Measurements from ENCODE around the gene CCNT1. TPM values are rescaled to one million over a fixed set of nuclear protein-coding genes. Genes with fewer than 3 reads are reported as not detected.

CCNT1 gene
- total and polyA plus RNA-seq, 2 experiments from 2014 or later: 12.8 to 33.6 TPM

DNA sequence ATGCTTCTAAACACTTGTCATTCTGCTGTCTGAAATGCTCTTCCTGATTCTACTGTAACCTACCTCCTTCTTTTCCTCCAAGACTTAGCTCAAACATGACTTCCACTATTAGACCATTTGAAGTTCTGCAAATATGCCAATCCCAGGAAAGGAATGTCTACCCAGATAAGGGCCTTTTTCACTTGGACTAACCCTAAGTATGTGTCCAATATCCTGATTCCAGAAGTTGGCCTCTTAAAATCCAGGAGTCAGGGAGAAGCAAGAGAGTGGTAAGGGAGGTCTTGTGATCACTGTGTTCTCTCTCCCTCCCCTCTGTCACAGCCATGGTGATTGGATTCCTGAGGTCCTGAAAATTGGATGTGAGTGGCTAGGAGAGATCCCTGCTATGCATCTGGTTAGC, 42.2 kb upstream of the CCNT1 start:
- H3F3A ChIP-seq (replicated peaks; ENCODE audit: low read depth): no peaks in the 10 kb centered on the region
- no peaks in the 10 kb centered on the region for H4K20me1 ChIP-seq (replicated peaks; ENCODE audit: insufficient read depth)
- peaks cover 2% of the 10 kb centered on the region for H3K27me3 Mint-ChIP-seq (ENCODE audit: insufficient read depth, low read depth, poor library complexity)
- no peak overlapping the region for H3K4me3 Mint-ChIP-seq
- no peaks in the 10 kb centered on the region for H3K27me3 ChIP-seq (ENCODE audit: insufficient read depth)
- no peak overlapping the region for H3K4me2 ChIP-seq
- DNase-seq (ENCODE audit: low spot score) (no peak), ATAC-seq (no peak)
- H3K4me1 Mint-ChIP-seq: no peaks in the 10 kb centered on the region
- no peaks in the 10 kb centered on the region; the same call in 2 of the 3 replicates for H3K9me3 Mint-ChIP-seq
- no peaks in the 10 kb centered on the region for H3K36me3 Mint-ChIP-seq (ENCODE audit: low read depth)
- H3K27ac Mint-ChIP-seq: no peak overlapping the region
- H2AFZ ChIP-seq: no peak overlapping the region
- H3K9me2 ChIP-seq (ENCODE audit: insufficient read depth): no peaks in the 10 kb centered on the region
- no peaks in the 10 kb centered on the region for H3K36me3 ChIP-seq (ENCODE audit: insufficient read depth)
- no peaks in the 10 kb centered on the region for H3K79me2 ChIP-seq (replicated peaks; ENCODE audit: insufficient read depth)
- TF ChIP-seq EZH2phosphoT487 (IDR thresholded peaks at IDR 0.05; ENCODE audit: unreplicated experiment): no peak
- TF ChIP-seq, protein P1, sequence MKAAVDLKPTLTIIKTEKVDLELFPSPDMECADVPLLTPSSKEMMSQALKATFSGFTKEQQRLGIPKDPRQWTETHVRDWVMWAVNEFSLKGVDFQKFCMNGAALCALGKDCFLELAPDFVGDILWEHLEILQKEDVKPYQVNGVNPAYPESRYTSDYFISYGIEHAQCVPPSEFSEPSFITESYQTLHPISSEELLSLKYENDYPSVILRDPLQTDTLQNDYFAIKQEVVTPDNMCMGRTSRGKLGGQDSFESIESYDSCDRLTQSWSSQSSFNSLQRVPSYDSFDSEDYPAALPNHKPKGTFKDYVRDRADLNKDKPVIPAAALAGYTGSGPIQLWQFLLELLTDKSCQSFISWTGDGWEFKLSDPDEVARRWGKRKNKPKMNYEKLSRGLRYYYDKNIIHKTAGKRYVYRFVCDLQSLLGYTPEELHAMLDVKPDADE (IDR thresholded peaks at IDR 0.05): no peak
- no peak for TF ChIP-seq STAT1 (IDR thresholded peaks at IDR 0.05; ENCODE audit: unreplicated experiment)
- TF ChIP-seq NANOG (IDR thresholded peaks at IDR 0.05; ENCODE audit: borderline replicate concordance): no peak
- TF ChIP-seq JUNB (IDR thresholded peaks at IDR 0.05; ENCODE audit: unreplicated experiment): no peak
- TF ChIP-seq EZH2 (IDR thresholded peaks at IDR 0.05; ENCODE audit: low read depth, unreplicated experiment): no peak
- TF ChIP-seq, protein P2, sequence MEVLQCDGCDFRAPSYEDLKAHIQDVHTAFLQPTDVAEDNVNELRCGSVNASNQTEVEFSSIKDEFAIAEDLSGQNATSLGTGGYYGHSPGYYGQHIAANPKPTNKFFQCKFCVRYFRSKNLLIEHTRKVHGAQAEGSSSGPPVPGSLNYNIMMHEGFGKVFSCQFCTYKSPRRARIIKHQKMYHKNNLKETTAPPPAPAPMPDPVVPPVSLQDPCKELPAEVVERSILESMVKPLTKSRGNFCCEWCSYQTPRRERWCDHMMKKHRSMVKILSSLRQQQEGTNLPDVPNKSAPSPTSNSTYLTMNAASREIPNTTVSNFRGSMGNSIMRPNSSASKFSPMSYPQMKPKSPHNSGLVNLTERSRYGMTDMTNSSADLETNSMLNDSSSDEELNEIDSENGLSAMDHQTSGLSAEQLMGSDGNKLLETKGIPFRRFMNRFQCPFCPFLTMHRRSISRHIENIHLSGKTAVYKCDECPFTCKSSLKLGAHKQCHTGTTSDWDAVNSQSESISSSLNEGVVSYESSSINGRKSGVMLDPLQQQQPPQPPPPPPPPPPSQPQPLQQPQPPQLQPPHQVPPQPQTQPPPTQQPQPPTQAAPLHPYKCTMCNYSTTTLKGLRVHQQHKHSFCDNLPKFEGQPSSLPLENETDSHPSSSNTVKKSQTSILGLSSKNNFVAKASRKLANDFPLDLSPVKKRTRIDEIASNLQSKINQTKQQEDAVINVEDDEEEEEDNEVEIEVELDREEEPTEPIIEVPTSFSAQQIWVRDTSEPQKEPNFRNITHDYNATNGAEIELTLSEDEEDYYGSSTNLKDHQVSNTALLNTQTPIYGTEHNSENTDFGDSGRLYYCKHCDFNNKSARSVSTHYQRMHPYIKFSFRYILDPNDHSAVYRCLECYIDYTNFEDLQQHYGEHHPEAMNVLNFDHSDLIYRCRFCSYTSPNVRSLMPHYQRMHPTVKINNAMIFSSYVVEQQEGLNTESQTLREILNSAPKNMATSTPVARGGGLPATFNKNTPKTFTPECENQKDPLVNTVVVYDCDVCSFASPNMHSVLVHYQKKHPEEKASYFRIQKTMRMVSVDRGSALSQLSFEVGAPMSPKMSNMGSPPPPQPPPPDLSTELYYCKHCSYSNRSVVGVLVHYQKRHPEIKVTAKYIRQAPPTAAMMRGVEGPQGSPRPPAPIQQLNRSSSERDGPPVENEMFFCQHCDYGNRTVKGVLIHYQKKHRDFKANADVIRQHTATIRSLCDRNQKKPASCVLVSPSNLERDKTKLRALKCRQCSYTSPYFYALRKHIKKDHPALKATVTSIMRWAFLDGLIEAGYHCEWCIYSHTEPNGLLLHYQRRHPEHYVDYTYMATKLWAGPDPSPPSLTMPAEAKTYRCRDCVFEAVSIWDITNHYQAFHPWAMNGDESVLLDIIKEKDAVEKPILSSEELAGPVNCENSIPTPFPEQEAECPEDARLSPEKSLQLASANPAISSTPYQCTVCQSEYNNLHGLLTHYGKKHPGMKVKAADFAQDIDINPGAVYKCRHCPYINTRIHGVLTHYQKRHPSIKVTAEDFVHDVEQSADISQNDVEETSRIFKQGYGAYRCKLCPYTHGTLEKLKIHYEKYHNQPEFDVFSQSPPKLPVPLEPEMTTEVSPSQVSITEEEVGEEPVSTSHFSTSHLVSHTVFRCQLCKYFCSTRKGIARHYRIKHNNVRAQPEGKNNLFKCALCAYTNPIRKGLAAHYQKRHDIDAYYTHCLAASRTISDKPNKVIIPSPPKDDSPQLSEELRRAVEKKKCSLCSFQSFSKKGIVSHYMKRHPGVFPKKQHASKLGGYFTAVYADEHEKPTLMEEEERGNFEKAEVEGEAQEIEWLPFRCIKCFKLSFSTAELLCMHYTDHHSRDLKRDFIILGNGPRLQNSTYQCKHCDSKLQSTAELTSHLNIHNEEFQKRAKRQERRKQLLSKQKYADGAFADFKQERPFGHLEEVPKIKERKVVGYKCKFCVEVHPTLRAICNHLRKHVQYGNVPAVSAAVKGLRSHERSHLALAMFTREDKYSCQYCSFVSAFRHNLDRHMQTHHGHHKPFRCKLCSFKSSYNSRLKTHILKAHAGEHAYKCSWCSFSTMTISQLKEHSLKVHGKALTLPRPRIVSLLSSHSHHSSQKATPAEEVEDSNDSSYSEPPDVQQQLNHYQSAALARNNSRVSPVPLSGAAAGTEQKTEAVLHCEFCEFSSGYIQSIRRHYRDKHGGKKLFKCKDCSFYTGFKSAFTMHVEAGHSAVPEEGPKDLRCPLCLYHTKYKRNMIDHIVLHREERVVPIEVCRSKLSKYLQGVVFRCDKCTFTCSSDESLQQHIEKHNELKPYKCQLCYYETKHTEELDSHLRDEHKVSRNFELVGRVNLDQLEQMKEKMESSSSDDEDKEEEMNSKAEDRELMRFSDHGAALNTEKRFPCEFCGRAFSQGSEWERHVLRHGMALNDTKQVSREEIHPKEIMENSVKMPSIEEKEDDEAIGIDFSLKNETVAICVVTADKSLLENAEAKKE (CRISPR knock-in tag; IDR thresholded peaks at IDR 0.05): no peak
- TF ChIP-seq, protein P3, sequence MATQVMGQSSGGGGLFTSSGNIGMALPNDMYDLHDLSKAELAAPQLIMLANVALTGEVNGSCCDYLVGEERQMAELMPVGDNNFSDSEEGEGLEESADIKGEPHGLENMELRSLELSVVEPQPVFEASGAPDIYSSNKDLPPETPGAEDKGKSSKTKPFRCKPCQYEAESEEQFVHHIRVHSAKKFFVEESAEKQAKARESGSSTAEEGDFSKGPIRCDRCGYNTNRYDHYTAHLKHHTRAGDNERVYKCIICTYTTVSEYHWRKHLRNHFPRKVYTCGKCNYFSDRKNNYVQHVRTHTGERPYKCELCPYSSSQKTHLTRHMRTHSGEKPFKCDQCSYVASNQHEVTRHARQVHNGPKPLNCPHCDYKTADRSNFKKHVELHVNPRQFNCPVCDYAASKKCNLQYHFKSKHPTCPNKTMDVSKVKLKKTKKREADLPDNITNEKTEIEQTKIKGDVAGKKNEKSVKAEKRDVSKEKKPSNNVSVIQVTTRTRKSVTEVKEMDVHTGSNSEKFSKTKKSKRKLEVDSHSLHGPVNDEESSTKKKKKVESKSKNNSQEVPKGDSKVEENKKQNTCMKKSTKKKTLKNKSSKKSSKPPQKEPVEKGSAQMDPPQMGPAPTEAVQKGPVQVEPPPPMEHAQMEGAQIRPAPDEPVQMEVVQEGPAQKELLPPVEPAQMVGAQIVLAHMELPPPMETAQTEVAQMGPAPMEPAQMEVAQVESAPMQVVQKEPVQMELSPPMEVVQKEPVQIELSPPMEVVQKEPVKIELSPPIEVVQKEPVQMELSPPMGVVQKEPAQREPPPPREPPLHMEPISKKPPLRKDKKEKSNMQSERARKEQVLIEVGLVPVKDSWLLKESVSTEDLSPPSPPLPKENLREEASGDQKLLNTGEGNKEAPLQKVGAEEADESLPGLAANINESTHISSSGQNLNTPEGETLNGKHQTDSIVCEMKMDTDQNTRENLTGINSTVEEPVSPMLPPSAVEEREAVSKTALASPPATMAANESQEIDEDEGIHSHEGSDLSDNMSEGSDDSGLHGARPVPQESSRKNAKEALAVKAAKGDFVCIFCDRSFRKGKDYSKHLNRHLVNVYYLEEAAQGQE (IDR thresholded peaks at IDR 0.05; ENCODE audit: unreplicated experiment): no peak
- no peak for TF ChIP-seq POLR2AphosphoS5 (IDR thresholded peaks at IDR 0.05; ENCODE audit: low read depth)
- no peak for TF ChIP-seq CREB1 (CRISPR knock-in tag; IDR thresholded peaks at IDR 0.05; ENCODE audit: low read depth)
- TF ChIP-seq ZNF114 (CRISPR knock-in tag; IDR thresholded peaks at IDR 0.05): no peak
- no peak for TF ChIP-seq ZNF331 (CRISPR knock-in tag; IDR thresholded peaks at IDR 0.05; ENCODE audit: low read depth)
- H3K27ac ChIP-seq (ENCODE audit: low read depth): no peak overlapping the region
- no peak overlapping the region for H3K4me3 ChIP-seq
- H3K4me1 ChIP-seq (ENCODE audit: insufficient read depth): no peaks in the 10 kb centered on the region

Data from GM23338 (cell line).